Measurements from ENCODE around the gene NLRC4.

NLRC4 gene

GRCh38 chr2:32246911-32247310 is 17.8 kb downstream of the NLRC4 start:
- no peak overlapping the region for H3K4me3 ChIP-seq (ENCODE audit: low read length)
- no peak for TF ChIP-seq CTCF (IDR thresholded peaks at IDR 0.05; ENCODE audit: insufficient read depth, low read depth, low read length, missing control alignments)
- DNase-seq (ENCODE audit: low read depth), result peak; percentile 72

- no peak overlapping the region for H3K4me3 ChIP-seq (ENCODE audit: low read length)
- no peak for TF ChIP-seq CTCF (IDR thresholded peaks at IDR 0.05; ENCODE audit: insufficient read depth, low read depth, low read length, missing control alignments)
- no peak for DNase-seq (ENCODE audit: low read depth)
Measured at GRCh38 chr2:32242331-32242730, 22.4 kb downstream of the NLRC4 start.

- DNase-seq (ENCODE audit: low read depth), result no peak
- no peak for TF ChIP-seq CTCF (IDR thresholded peaks at IDR 0.05; ENCODE audit: insufficient read depth, low read depth, low read length, missing control alignments)
- H3K4me3 ChIP-seq (ENCODE audit: low read length), result no peak overlapping the region
Measured at GRCh38 chr2:32237996-32238395, 26.7 kb downstream of the NLRC4 start.

GRCh38 chr2:32237488-32237887 is 27.2 kb downstream of the NLRC4 start:
- no peak for DNase-seq (ENCODE audit: low read depth)
- no peak overlapping the region for H3K4me3 ChIP-seq (ENCODE audit: low read length)
- TF ChIP-seq CTCF (IDR thresholded peaks at IDR 0.05; ENCODE audit: insufficient read depth, low read depth, low read length, missing control alignments), result no peak

- H3K4me3 ChIP-seq (ENCODE audit: low read length), result no peak overlapping the region
- TF ChIP-seq CTCF (IDR thresholded peaks at IDR 0.05; ENCODE audit: insufficient read depth, low read depth, low read length, missing control alignments), result no peak
- DNase-seq (ENCODE audit: low read depth), result peak; percentile 96
Measured at GRCh38 chr2:32235315-32235714, 29.4 kb downstream of the NLRC4 start.

- no peak overlapping the region for H3K4me3 ChIP-seq (ENCODE audit: low read length)
- no peak for DNase-seq (ENCODE audit: low read depth)
- no peak for TF ChIP-seq CTCF (IDR thresholded peaks at IDR 0.05; ENCODE audit: insufficient read depth, low read depth, low read length, missing control alignments)
Measured at GRCh38 chr2:32231959-32232358, 32.7 kb downstream of the NLRC4 start.

- no peak overlapping the region for H3K4me3 ChIP-seq (ENCODE audit: low read length)
- DNase-seq (ENCODE audit: low read depth), result no peak
- TF ChIP-seq CTCF (IDR thresholded peaks at IDR 0.05; ENCODE audit: insufficient read depth, low read depth, low read length, missing control alignments), result no peak
Measured at GRCh38 chr2:32229635-32230034, 35.1 kb downstream of the NLRC4 start.
